Stimulated activated CD8-positive, alpha-beta memory T cell treated with anti-CD3 and anti-CD28 coated beads, Interleukin-12 subunit alpha, Interleukin-12 subunit beta, amount 100 ng/mL, for 24 hours (primary cell): ENCODE measurements around the gene EMX1.
"Not testable (repeated sequence)": the region's sequence is repeated elsewhere in the genome, so short reads cannot be mapped to it uniquely, and the experiment has no call there.

Experiments used
- DNase-seq: peaks from one replicate; pipeline ENCODE4 v3.0.0-alpha.2; 2020; ENCODE audit errors: extremely low read depth

EMX1 gene

GRCh38 chr2:72900191-72900825 is 17.0 kb upstream of the EMX1 start:
- no peak for DNase-seq

GRCh38 chr2:72901426-72901825 is 15.9 kb upstream of the EMX1 start:
- no peak for DNase-seq

GRCh38 chr2:72907369-72907768 is 9.9 kb upstream of the EMX1 start:
- DNase-seq = not testable (repeated sequence)

GRCh38 chr2:72908741-72909140 is 8.6 kb upstream of the EMX1 start:
- DNase-seq = no peak

GRCh38 chr2:72911256-72911655 is 6.1 kb upstream of the EMX1 start:
- no peak for DNase-seq

- no peak for DNase-seq
These were observed 3.7 kb upstream of the EMX1 start for GRCh38 chr2:72913486-72914205.

GRCh38 chr2:72914206-72914559 is 3.1 kb upstream of the EMX1 start:
- DNase-seq = no peak

- no peak for DNase-seq
These were observed 2.6 kb upstream of the EMX1 start for GRCh38 chr2:72914589-72915319.

GRCh38 chr2:72915320-72915906 is 1.9 kb upstream of the EMX1 start:
- DNase-seq = no peak

- no peak for DNase-seq
These were observed 1.2 kb upstream of the EMX1 start for GRCh38 chr2:72915907-72916742.

- DNase-seq = no peak
These were observed 579 bp upstream of the EMX1 start for GRCh38 chr2:72916743-72917137.

GRCh38 chr2:72917877-72918553 is 696 bp downstream of the EMX1 start:
- no peak for DNase-seq

- DNase-seq = no peak
These were observed 2.3 kb downstream of the EMX1 start for GRCh38 chr2:72919414-72920317.

- no peak for DNase-seq
These were observed 3.2 kb downstream of the EMX1 start for GRCh38 chr2:72920318-72921087.

- no peak for DNase-seq
These were observed 4.0 kb downstream of the EMX1 start for GRCh38 chr2:72921088-72921851.

- DNase-seq = no peak
These were observed 4.5 kb downstream of the EMX1 start for GRCh38 chr2:72921853-72922252.

GRCh38 chr2:72923833-72924352 is 6.6 kb downstream of the EMX1 start:
- DNase-seq = no peak
